Inflammatory macrophage treated with lipopolysaccharide for 4 hours (primary cell): Measurements from ENCODE around the gene ZNF471.

Experiments
- DNase-seq: peaks from one replicate; pipeline ENCODE4 v3.0.0-alpha.2; 2020

The ZNF471 gene

DNA sequence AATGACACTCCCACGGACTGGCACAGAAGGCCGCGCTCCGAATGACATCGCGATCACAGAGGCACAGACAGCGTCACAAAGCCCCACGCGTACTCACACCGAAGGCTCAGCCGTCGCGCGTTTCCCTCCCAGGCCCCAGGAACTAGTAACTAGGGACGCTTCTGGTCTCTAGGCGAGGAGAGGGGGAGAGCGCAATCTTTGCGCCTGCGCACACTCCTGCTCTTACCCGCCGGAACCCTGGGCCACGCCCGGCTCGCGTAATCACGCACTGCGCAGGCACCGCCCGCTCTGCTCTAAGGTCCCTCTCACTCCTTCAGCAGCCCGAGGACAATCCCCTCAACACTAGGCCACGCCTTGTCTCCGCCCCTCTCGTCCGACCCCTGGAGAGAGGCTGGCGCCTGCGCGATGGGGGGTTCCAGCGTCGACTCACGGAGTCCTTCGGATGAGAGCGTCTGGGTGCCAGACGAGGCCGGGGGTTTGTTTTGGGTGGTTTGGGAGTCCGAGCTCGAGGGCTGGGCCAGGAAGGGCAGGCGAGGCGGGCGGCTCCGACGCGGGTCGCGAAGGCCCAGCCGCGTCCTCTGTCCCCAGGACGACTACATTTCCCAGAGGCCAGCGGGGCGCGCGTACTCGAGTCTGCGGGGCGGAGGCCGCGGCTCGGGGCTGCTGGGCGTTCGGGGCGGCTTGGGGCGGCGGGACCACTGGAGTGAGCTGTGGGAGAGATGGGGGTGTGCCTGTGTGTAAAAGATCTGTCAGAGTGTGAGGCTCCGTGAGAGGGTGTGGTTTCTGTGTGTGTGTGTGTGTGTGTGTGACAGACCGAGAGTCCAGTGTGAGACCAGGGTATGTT lies at the start of gene ZNF471:
TSS of gene ZNF471 (plus strand) at position 410 of the 844 bp plus-strand sequence. CDS start 3,717 bp downstream, outside the sequence.
- DNase-seq = peak; percentile 97

DNA sequence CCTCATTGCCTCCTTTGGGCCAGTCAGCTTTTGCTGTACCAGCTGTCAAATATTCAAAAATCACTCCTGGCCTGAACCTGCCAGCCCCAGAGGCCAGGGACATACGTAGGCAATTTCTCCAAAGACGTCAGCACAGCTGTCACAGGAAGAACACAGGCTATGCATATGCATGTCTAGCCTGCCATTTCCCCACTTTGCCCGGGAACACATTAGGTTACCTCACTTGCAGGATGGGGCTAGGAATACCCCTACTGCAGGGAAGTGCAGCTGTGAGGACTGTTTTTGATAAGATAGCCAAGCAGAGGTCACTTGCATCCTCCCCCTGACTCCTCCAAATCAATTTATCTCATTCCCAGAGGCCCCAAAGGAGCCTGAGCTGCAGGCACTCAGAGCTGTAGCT lies 33.3 kb upstream of the ZNF471 start:
- DNase-seq = no peak

DNA sequence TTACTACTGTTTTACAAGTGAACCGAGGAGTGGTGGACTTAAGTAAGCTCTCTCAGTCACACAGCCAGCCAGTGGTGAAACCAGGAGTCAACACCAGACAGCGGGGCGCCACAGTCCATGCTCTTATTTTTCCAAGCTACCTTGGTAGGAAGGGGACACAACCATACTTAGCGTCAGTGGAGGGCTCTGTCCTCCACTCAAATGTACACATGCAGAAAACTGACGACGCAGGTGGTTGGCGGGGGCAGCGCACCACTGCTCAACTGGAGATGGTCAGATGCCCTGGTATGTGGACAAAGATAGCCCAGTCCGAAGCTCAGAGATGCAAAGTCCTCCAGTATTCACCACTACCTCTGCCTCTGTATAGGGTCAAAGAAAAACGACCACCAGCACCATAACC lies 31.6 kb upstream of the ZNF471 start:
- DNase-seq = no peak

DNA sequence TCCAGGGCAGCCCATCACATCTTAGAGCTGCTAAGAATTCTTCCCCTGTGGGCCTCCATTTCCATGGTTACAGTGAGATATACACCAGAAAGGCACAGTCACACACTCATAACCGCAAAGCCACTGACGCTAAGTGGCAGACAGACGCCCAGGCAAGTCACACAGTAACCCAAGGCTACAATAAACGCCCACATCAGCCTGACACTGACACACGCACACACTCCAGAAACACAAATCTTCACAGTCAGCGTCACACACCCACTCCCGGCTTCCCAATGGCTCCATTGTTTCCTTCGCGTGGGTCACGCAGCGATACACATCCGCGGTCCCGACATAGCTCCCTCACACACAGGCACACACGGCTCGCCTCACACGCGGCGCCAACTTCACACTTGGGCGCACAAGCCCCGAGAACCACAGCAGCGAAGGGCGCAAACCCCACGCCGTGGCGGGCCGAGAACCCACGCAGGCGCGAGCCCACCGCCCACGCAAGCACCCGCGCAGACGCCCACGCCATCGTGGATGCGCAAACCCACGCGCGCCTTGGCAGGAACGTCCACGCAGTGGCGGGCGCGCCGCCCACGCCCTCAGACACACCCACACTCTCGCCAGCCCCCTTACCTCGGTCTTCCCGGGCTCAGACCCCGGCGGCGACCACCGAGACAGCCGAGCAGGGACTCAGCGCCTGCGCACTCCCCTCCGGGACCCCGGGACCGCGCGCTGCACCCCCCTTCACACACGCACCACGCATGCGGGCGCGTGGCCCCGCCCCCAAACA lies 30.8 kb upstream of the ZNF471 start, which contains the start of gene ZNF667:
TSS of gene ZNF667 (minus strand) at position 695 of the 778 bp plus-strand sequence. CDS start 14,975 bp downstream, outside the sequence.
- no peak for DNase-seq

DNA sequence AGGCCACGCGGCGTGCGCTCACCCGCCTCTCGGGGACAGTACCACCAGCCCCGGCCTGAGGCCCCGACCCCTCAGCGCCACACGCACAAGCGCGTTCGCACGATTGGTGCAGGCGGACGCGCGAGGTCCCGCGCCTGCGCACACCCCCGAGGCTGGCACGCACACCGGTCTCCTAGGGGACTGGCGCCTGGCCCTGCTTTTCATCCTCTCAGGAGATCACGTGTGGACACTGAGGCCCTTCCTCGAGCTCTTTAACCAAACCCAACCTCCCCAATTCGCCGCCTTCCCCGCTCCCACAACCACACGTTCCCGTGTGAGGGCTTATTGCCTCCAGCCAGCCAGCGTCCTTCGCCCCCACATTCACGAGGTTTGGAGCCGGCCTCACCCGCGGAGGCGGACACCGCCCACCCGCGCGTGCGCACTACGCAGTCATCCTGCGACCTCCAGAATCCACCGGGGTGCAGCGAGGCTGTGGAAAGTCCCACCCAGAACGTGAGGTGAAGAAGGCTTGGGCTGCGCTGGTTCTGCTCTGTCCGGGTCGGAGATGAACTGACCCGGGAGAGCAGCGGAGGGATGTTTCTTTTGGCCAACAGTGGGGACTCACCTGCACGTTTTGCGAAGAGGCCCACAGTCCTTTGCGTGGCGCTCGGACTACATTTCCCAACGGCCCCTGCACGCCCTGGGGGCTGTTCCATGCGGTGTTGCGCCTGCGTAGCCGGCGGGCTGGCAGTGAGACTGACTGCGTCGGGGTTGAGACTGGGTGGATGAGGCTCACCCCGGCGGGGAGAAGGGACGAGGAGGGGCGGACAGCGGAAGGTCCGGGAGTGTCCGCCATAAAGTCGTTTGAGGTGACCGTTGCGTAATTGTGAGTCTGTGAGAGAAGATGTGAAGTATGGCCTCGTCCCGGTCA lies 30.0 kb upstream of the ZNF471 start:
- peak; percentile 60 for DNase-seq

DNA sequence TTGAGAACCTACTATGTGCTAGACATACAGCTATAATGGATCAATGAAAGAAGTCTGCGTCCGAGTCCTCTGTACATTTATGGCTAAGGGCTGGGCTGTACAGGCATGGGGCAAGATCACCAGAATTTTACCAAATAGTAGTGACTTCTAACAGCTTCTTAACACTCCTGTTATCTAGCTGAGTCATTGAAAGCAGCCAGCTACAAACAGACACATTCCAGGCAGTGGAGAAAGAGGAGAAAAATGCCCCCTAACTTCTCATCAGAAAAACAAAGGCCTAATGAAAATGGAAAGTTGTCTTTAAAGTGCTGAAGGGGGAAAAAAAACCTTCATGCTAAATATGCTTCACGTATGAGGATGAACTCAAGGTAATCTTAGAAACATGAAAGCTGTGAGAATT lies 16.3 kb upstream of the ZNF471 start:
- DNase-seq = no peak

DNA sequence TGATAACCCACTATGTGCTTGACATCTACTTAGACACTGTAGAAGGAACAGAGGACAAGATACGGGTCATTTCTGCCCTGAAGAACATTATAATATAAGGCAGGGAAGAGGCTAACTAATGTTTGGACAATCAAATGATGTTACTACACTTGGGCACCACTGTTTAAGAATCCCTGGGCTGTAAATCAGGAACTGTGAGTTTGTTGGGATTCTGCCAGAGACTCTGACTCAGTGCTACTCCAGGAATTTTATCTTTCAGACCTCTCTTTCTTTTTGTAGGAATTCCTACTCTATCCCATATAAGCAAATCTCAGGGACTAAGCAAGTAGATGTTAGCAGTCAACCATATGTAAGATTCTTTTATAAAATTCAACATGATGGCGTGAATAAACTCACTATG lies 3.1 kb upstream of the ZNF471 start:
- no peak for DNase-seq

DNA sequence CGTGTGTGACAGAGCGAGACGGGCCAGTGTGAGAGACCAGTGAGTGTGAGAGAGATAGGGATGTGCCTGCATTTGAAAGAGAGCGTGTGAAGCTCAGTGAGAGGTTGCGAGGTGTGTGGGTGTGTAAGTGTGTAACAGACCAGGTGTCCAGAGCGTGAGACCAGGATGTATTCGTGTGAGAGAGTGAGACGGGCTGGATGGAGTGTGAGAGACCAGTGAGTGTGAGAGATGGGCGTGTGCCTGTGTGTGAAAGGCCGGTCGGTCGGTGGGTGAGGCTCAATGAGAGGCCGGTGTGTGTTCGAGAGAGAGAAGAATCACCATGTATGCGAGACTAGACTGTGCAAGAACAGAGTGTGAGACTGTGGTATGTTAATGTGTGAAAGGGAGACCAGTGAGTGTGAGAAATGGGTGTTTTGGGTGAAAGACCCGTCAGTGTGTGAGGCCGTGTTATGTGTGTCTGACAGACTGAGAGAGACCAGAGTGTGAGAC lies 679 bp downstream of the ZNF471 start:
- DNase-seq = peak; percentile 1

DNA sequence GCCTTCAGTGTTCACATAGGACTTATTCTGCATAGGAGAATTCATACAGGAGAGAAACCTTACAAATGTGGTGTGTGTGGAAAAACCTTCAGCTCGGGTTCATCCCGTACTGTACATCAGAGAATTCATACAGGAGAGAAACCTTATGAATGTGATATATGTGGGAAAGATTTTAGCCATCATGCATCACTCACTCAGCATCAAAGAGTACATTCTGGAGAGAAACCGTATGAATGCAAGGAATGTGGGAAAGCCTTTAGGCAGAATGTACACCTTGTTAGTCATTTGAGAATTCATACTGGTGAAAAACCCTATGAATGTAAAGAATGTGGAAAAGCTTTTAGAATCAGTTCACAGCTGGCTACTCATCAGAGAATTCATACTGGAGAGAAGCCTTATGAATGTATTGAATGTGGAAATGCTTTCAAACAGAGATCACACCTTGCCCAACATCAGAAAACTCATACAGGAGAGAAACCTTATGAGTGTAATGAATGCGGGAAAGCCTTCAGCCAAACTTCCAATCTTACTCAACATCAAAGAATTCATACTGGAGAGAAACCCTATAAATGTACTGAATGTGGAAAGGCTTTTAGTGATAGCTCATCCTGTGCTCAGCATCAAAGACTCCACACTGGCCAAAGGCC lies 17.7 kb downstream of the ZNF471 start:
- DNase-seq = no peak

DNA sequence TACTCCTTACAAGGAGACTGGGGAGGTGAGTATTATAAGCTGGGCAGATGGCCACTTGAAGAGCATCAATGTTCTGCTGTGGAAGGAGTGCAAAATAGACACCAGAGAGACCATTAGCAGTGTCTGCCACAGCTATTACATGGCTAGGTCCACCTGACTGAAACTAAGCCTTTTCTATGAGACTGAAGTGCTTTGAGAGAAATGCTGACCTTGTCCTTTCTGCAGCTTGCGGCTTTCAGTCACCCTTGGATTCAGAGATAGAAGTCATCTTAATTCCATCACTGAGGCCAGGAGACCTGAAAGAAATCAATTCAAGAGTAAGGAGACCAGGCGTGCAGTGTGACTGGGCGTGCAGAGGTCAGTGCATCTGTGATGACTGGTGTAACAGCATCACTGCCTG lies 29.8 kb downstream of the ZNF471 start:
- DNase-seq = no peak

DNA sequence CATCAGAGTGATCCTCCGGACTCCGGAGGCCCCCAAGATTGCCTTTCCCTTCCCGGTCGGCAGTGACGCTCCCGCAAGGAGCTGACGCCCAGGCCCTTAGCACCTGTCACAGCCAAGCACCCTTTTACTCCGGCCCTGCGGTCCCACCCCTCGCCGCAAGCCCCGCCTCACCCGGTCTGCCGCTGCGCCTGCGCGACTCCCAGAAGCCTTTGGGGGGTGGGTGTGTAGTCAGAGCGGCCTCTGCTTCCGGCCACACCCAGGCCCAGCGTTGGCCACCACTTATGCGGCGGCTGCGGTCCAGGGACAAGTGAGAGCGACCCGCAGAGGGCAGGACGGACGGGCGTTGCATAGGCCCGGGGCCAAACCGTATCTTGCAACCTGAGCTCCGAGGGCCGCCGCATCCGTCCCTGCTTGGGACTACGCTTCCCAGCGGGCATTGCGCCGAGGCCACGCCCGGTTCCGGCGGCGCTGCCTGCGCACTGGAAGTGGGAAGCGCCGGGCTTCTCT lies 30.7 kb downstream of the ZNF471 start:
- peak; percentile 89 for DNase-seq

DNA sequence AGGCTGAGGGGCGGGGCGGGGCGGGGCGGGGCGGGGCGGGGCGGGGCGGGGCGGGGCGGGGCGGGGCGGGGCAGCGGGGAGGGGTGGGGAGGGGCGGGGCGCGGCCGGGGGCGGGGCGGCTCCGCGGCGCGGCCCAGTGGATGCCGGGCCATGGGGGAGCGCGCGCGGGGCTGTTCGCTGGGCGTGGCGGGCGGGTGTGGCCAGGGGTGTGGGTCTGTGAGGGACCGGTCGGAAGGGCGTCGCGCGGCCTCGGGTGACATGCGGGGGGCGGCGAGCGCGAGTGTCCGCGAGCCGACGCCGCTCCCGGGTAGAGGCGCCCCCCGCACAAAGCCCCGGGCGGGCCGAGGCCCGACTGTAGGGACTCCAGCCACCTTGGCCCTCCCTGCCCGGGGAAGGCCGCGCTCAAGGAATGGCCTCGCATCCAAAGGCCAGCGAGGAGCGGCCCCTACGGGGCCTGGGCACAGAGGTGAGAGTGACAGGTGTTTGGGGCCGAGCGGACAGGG lies 31.2 kb downstream of the ZNF471 start, which contains the start of gene ZFP28:
TSS of gene ZFP28 (plus strand) at position 188 of the 503 bp plus-strand sequence. CDS start at position 259, 71 bp downstream.
- no peak for DNase-seq

DNA sequence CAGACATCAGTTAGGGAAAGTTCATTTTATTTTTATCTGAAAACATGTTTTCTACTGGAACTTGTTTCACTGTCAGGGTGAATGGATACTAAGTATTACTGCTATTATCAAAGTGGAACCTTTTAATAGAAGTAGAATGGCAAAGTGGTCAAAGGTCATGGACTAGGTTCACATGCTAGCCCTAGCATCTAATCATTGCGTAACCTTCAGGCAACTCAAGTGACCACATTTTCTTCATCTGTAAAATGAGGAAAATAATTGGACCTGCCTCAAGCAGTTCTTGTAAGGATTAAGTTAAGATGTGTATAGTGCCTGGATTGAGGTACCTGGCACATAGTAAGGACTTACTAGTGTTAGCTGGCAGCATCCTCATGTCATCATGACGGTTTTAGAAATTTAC lies 36.1 kb downstream of the ZNF471 start:
- DNase-seq = no peak

DNA sequence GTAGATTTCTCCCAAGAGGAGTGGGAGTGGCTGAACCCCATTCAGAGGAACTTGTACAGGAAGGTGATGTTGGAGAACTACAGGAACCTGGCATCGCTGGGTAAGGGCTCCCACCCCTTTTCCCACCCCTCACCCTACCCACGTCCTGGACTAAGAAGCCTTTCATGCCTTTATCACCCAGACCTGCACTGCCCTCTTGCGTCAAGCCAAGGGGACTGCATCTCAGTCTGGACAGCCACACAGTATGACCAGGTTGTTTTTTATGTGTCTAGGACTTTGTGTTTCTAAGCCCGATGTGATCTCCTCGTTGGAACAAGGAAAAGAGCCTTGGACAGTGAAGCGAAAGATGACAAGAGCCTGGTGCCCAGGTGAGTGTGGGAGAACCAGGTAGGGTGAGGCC lies 39.9 kb downstream of the ZNF471 start:
- no peak for DNase-seq

DNA sequence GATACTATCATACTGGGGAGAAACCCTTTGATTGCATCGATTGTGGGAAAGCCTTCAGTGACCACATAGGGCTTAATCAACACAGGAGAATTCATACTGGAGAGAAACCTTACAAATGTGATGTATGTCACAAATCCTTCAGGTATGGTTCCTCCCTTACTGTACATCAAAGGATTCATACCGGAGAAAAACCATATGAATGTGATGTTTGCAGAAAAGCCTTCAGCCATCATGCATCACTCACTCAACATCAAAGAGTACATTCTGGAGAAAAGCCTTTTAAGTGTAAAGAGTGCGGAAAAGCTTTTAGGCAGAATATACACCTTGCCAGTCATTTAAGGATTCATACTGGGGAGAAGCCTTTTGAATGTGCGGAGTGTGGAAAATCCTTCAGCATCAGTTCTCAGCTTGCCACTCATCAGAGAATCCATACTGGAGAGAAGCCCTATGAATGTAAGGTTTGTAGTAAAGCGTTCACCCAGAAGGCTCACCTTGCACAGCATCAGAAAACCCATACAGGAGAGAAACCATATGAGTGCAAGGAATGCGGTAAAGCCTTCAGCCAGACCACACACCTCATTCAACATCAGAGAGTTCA lies 46.7 kb downstream of the ZNF471 start:
- no peak for DNase-seq

DNA sequence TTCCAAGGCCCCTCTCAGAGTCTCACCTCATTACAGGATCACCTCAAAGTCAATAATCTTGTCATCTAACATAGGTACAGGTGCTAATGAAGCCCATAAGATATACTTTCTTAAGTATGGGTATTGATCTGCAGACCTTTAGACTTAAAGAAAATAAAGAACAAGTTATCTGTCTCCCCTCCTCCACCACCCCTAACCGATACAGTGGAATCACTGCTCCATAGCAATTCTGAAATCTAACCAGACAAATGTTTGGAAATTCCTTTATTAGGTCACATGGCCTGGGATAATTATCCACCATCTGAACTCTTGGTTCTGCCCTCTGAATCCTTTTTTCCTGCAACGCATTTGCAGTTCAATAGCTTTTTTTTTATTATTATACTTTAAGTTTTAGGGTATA lies 55.1 kb downstream of the ZNF471 start:
- no peak for DNase-seq

DNA sequence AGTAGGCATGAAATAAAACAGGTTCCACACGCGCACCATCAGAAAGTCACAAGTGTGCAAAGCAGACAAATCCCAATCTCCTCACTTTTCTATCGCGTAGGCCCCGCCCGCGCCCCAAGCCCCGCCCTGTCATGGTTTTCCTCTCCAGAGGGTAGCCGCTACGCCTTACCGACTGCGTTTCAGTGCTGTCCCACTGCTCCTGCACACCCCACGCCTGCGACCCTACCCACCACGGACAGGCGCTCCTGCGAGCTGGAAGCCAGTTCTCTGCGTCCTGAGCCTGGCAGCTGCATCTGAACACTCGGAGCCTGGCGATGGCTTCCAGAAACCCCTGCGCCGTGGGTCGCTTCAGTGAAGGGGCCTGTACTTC lies 59.2 kb downstream of the ZNF471 start:
- peak; percentile 25 for DNase-seq

DNA sequence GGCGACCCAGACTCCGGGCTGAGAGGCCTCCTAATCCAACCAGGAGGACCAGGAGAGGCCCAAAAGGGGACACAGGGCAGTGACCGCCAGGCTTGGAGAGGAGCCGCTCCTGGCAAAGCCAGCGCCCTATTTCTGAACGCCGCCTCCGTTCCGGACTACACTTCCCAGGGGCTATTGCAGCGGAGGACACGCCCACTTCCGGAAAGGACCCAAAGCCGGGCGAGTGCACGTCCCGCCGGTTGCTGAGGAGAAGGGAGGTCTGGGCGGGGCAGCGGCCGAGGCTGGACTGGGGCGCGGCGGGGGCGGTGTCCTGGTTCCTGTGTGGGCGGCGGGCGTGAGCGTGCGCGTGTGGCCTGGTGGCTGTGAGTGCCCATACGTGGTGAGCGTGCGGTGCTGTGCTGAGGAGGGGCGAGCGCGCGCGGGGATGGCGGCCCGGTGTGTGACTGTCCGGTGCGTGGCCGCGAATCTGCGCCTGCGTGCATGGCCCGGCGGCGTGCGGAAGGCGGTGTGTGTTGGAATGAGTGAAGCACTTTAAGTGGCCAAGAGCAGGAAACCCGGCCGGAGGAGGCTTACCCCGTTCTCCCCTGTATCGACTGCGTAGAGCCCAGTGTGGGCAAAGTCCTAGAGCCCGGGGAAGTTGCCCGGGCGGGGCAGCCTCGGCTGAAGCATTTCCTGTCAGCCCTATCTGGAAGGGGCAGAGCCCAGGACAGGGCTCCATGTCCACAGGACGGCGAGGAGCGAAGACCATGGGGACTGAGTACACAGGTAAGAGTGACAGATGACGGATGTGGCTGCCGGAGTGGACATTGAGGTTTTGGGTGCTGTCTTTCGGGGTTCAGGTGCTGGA lies 59.8 kb downstream of the ZNF471 start, which contains the start of gene ZNF470:
TSS of gene ZNF470 (plus strand) at position 195 of the 847 bp plus-strand sequence. CDS start 2,844 bp downstream, outside the sequence.
- peak; percentile 93 for DNase-seq

DNA sequence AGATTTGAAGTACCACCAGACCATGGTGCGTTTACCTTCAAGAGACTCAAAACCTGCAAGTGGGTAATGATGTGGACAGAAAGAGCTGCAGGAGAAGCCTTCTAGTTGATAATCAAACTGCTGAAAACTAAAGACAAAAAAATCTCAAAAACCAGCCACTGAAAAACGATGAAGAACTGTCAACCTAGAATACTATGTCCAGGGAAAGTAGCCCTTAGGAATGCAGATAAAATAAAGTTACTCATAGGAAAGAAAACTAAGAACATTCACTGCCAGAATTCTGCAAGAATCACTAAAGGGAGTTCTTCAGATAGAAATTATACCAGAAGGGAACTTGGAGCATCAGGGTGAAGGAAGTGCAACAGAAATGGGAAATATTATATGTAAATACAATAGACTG lies 64.9 kb downstream of the ZNF471 start:
- no peak for DNase-seq

DNA sequence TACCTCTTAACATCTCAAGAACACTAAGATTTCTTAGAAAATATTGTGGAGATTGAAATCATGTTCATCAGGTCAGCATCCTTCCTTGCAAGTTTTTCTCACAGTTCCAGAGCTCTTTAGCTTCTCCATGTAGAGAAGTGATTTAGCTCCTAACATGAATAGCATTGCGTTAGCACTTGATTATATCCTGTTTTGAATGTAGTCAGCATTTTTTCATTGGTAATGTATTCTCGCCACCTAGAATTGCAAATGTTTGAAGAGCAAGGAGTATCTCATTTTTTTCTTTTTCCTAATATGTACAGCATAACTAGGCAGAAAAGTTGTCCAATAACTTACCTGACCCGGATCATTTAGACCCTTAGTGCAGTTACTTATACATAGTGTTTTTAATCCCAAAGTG lies 66.3 kb downstream of the ZNF471 start:
- no peak for DNase-seq
